Colonic mucosa (tissue), 4 donors: ENCODE data around the gene BRF1. TPM values are rescaled to one million over a fixed set of nuclear protein-coding genes. Genes with fewer than 3 reads are reported as not detected.

Experiments
- DNase-seq: peaks from one replicate; pipeline ENCODE4 v3.0.0-alpha.2; 2020
- H3K27ac ChIP-seq: fragments of 200-600 bp; one replicate; pipeline ENCODE4 v1.8.0; 2021
- H3K27me3 ChIP-seq: fragments of 200-600 bp; one replicate; pipeline ENCODE4 v1.8.0; 2021
- H3K36me3 ChIP-seq: fragments of 200-600 bp; one replicate; pipeline ENCODE4 v1.8.0; 2021
- H3K4me1 ChIP-seq: fragments of 200-600 bp; one replicate; pipeline ENCODE4 v1.8.0; 2021; ENCODE audit warnings: mild to moderate bottlenecking
- H3K4me3 ChIP-seq: fragments of 200-600 bp; one replicate; pipeline ENCODE4 v1.8.0; 2021
- H3K9ac ChIP-seq, 2 donors: one replicate each; pipeline ENCODE4 v1.7.0; 2013; ENCODE audit warnings: control low read depth in 2 of 2, low read depth in 2 of 2, low read length in 2 of 2
- H3K9me3 ChIP-seq: fragments of 200-600 bp; one replicate; pipeline ENCODE4 v1.8.0; 2021
- CTCF ChIP-seq: fragments of 200-600 bp; IDR thresholded peaks from one replicate; pipeline ENCODE4 v1.8.0; 2022; ENCODE audit warnings: antibody characterized with exemption, mild to moderate bottlenecking
- intact Hi-C: fragments of 100-400 bp; cut with DNase I; formaldehyde crosslinking; loops from one replicate; pipeline ENCODE4 v1.14.1; 2022
- total RNA-seq, 2 donors: library from RNA; stranded (reverse); fragmentation: NEBNext Ultra II Directional in 1 of 2; extraction: Animal tissue kit (Norgen Biotek cat#: 25700) in 1 of 2; gene quantifications; one replicate each; pipeline ENCODE4 v1.2.1, GENCODE V29; 2021
- donor health status: healthy.
- donor health status: DM: no; HTN: no; CAD: no.
- donor health status: DM: no; HTN: no; CAD: no.

The BRF1 gene
- total RNA-seq, 2 donors from 2014 or later = 27.2 to 40.6 TPM

DNA sequence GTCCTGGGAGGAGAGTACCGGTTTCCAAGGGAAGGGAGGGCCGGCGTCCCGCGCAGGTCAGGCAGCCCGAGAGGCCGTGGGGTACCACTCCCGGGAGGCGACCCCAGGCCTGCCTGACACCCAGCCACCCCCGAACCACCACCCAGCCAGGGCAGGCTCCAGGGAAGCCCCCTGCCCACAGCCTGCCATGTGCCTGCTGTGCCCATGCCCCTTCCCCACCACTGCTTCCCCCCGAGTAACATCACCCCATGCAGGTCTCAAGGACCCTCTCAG, 122.0 kb downstream of the BRF1 start:
- no peaks in the 10 kb centered on the region for H3K4me1 ChIP-seq

GRCh38 chr14:105178069-105178867, 122.5 kb downstream of the BRF1 start:
- no peaks in the 10 kb centered on the region for H3K27me3 ChIP-seq
- TF ChIP-seq CTCF = no peak
- no peak overlapping the region for H3K27ac ChIP-seq
- DNase-seq = no peak
- no peak overlapping the region for H3K4me3 ChIP-seq
- H3K4me1 ChIP-seq = no peaks in the 10 kb centered on the region
- H3K36me3 ChIP-seq = no peaks in the 10 kb centered on the region
- H3K9ac ChIP-seq = no peak overlapping the region
- intact Hi-C loops = no loop called here
- no peaks in the 10 kb centered on the region for H3K9me3 ChIP-seq

More for the DNA sequence above, 122.0 kb downstream of the BRF1 start:
- no peak overlapping the region for H3K27ac ChIP-seq
- H3K9ac ChIP-seq = no peak overlapping the region
- H3K9me3 ChIP-seq = no peaks in the 10 kb centered on the region
- H3K36me3 ChIP-seq = no peaks in the 10 kb centered on the region
- H3K4me3 ChIP-seq = no peak overlapping the region
- no peak for DNase-seq
- H3K27me3 ChIP-seq = no peaks in the 10 kb centered on the region
- intact Hi-C loops = no loop called here
- TF ChIP-seq CTCF = no peak

DNA sequence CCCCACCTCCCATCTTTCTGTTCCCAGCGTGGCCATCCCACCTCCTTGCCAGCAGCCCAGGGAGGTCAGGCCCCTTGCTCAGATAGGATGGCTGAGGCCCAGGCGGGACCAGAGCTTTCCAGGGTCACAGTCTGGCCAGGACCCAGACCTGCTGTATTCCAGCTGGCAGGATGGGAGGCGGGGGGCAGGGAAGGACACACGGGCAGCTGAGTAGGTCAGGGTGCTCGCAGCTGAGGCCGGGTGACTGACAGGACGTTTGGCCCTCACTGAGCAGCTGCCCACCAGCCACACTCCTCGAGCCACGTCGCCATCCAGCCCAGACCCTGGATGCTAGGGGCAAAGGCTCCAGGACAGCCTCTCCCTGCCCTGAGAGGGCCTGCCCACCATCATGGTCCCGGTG, 123.7 kb downstream of the BRF1 start:
- Histone ChIP-seq H3K27ac (no peak overlapping the region), H3K27me3 (no peaks in the 10 kb centered on the region)
- no peak for DNase-seq

GRCh38 chr14:105176513-105176912, 124.3 kb downstream of the BRF1 start:
- intact Hi-C loops = no loop called here
- DNase-seq = no peak
- no peak overlapping the region for H3K4me3 ChIP-seq
- H3K9me3 ChIP-seq = no peaks in the 10 kb centered on the region
- no peak overlapping the region for H3K27ac ChIP-seq
- TF ChIP-seq CTCF = no peak
- H3K4me1 ChIP-seq = no peaks in the 10 kb centered on the region
- H3K9ac ChIP-seq = no peak overlapping the region
- H3K27me3 ChIP-seq = no peaks in the 10 kb centered on the region
- H3K36me3 ChIP-seq = no peaks in the 10 kb centered on the region

More for the DNA sequence above, 123.7 kb downstream of the BRF1 start:
- Histone ChIP-seq H3K9ac (no peak overlapping the region), H3K4me1 (no peaks in the 10 kb centered on the region), H3K4me3 (no peak overlapping the region), H3K9me3 (no peaks in the 10 kb centered on the region), H3K36me3 (no peaks in the 10 kb centered on the region)
- no peak for TF ChIP-seq CTCF
- intact Hi-C loops = no loop called here

DNA sequence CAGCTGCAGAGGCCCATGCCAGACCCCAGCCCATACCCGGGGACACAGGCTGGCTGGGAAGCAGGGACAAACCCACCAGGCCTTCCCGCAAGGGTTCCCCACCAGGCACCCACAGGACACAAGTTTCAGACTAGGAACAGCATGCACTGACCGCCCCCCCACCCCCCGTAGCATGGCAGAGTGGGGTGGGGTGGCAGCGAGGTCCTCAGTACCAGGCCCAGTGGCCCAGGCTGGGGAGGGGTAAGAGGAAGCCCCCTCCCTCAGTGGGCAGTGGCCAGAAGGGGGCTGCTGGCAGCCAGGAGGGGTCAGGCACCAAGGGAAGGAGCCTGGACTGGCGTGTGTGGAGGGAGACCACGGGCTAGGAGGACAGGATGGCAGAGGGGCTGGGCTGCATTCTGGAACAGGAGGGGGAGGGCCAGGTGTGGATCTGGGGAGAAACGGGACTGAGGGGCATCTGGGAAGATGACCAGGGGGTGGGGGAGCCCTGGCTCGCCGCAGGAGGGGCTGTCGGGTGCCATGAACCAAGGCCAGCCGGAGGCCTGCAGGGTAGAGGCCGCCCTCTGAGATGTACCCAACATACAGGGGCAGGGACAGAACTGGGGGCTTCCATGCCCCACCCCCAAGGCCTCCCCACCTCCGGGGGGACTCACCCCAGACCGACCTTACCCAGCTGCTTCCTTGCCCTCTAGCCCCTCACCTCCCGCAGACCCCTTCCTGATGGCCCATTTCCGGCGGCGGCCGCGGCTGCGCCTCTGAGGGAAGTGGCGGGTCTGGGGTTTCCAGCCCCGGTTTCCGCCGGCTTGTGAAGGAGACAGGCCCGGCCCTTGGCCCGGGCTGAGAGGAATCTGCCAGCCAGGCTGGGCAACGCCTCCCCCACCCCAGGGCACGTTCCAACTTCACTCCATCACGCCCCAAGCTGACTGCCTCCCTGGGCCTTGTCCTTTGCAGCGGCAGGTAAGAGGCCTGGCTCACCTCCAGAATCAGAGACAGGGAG, 126.6 kb downstream of the BRF1 start:
- no peaks in the 10 kb centered on the region for H3K36me3 ChIP-seq
- H3K4me1 ChIP-seq = no peaks in the 10 kb centered on the region
- H3K4me3 ChIP-seq = no peak overlapping the region
- no peak for TF ChIP-seq CTCF
- intact Hi-C loops = no loop called here
- peaks cover 6% of the 10 kb centered on the region for H3K27me3 ChIP-seq
- no peak overlapping the region for H3K9ac ChIP-seq
- DNase-seq = no peak
- H3K9me3 ChIP-seq = no peaks in the 10 kb centered on the region
- no peak overlapping the region for H3K27ac ChIP-seq
